Effector memory CD4-positive, alpha-beta T cell (primary cell): ENCODE data around the gene CBFA2T3.

Source experiments
- DNase-seq, 3 donors: peaks; one replicate each; pipeline ENCODE4 v3.0.0-alpha.2; 2020
- H3K27ac ChIP-seq: 2 replicates; pipeline ENCODE4 v1.7.0; 2013; ENCODE audit warnings: mild to moderate bottlenecking, low read length, moderate library complexity; ENCODE audit not compliant: insufficient read depth, poor library complexity, severe bottlenecking
- H3K27me3 ChIP-seq: replicated peaks from 2 replicates; pipeline ENCODE4 v1.7.0; 2013; ENCODE audit warnings: mild to moderate bottlenecking, low read length; ENCODE audit not compliant: insufficient read depth, control insufficient read depth, poor library complexity, severe bottlenecking
- H3K36me3 ChIP-seq: 2 replicates; pipeline ENCODE4 v1.7.0; 2013; ENCODE audit warnings: mild to moderate bottlenecking, low read length, moderate library complexity; ENCODE audit not compliant: control insufficient read depth, insufficient read depth
- H3K4me1 ChIP-seq: 2 replicates; pipeline ENCODE4 v1.7.0; 2013; ENCODE audit warnings: low read length, mild to moderate bottlenecking; ENCODE audit not compliant: control insufficient read depth, insufficient read depth, poor library complexity, severe bottlenecking
- H3K4me3 ChIP-seq: 2 replicates; pipeline ENCODE4 v1.7.0; 2013; ENCODE audit warnings: low read length, low read depth, mild to moderate bottlenecking; ENCODE audit not compliant: insufficient read depth, poor library complexity, severe bottlenecking
- H3K9me3 ChIP-seq: 2 replicates; pipeline ENCODE4 v1.7.0; 2013; ENCODE audit warnings: mild to moderate bottlenecking, low read length, moderate library complexity; ENCODE audit not compliant: control insufficient read depth

CBFA2T3 gene

GRCh38 chr16:88830258-88830657, 146.7 kb downstream of the CBFA2T3 start:
- H3K27ac ChIP-seq, result no peak overlapping the region
- DNase-seq, result no peak
- H3K4me1 ChIP-seq, result no peaks in the 10 kb centered on the region
- no peaks in the 10 kb centered on the region for H3K27me3 ChIP-seq
- no peak overlapping the region for H3K4me3 ChIP-seq
- H3K36me3 ChIP-seq, result peaks cover 3% of the 10 kb centered on the region
- H3K9me3 ChIP-seq, result no peaks in the 10 kb centered on the region

- Histone ChIP-seq H3K4me1 (no peaks in the 10 kb centered on the region), H3K9me3 (no peaks in the 10 kb centered on the region), H3K27me3 (no peaks in the 10 kb centered on the region), H3K4me3 (no peak overlapping the region), H3K36me3 (peaks cover 3% of the 10 kb centered on the region), H3K27ac (no peak overlapping the region)
- DNase-seq, result no peak
Observed at GRCh38 chr16:88828711-88829110, 148.3 kb downstream of the CBFA2T3 start.

GRCh38 chr16:88827727-88828126, 149.3 kb downstream of the CBFA2T3 start:
- Histone ChIP-seq H3K9me3 (no peaks in the 10 kb centered on the region), H3K4me1 (no peaks in the 10 kb centered on the region), H3K27me3 (no peaks in the 10 kb centered on the region), H3K36me3 (peaks cover 4% of the 10 kb centered on the region), H3K4me3 (no peak overlapping the region), H3K27ac (no peak overlapping the region)
- DNase-seq, result no peak

GRCh38 chr16:88826070-88826840, 150.8 kb downstream of the CBFA2T3 start:
- DNase-seq, result no peak
- H3K4me1 ChIP-seq, result no peaks in the 10 kb centered on the region
- H3K27me3 ChIP-seq, result no peaks in the 10 kb centered on the region
- no peak overlapping the region for H3K27ac ChIP-seq
- no peaks in the 10 kb centered on the region for H3K9me3 ChIP-seq
- peaks cover 9% of the 10 kb centered on the region for H3K36me3 ChIP-seq
- H3K4me3 ChIP-seq, result no peak overlapping the region

- Histone ChIP-seq H3K36me3 (peaks cover 9% of the 10 kb centered on the region), H3K27me3 (no peaks in the 10 kb centered on the region), H3K4me3 (no peak overlapping the region), H3K27ac (no peak overlapping the region), H3K9me3 (no peaks in the 10 kb centered on the region), H3K4me1 (no peaks in the 10 kb centered on the region)
- DNase-seq, result no peak
Observed at GRCh38 chr16:88825146-88825545, 151.9 kb downstream of the CBFA2T3 start.
